Activated naive CD4-positive, alpha-beta T cell treated with anti-CD3 and anti-CD28 coated beads, Interleukin-2, amount 10 ng/mL, durations not matched to agents 7 days and 5 days (primary cell): ENCODE data around the gene STX17.
"Not testable (repeated sequence)": the region's sequence is repeated elsewhere in the genome, so short reads cannot be mapped to it uniquely, and the experiment has no call there.

Experiments used
- CTCF ChIA-PET: fragments of 350-600 bp; sonication (Branson Sonifier 250); formaldehyde crosslinking; loops from one replicate; lab custom pipeline; 2021; ENCODE audit warnings: antibody characterized with exemption; lab: Charles Lee
- DNase-seq: peaks from one replicate; pipeline ENCODE4 v3.0.0-alpha.2; 2020
- H3K27ac Mint-ChIP-seq: one replicate; pipeline ENCODE4 v1.8.0; 2021; ENCODE audit warnings: mild to moderate bottlenecking, moderate library complexity, mixed read lengths
- H3K27me3 Mint-ChIP-seq: one replicate; pipeline ENCODE4 v1.8.0; 2021; ENCODE audit warnings: mild to moderate bottlenecking, mixed read lengths
- H3K36me3 Mint-ChIP-seq: one replicate; pipeline ENCODE4 v1.8.0; 2021; ENCODE audit warnings: mixed read lengths
- H3K4me1 Mint-ChIP-seq: one replicate; pipeline ENCODE4 v1.8.0; 2021; ENCODE audit warnings: mixed read lengths
- H3K4me3 Mint-ChIP-seq: one replicate; pipeline ENCODE4 v1.8.0; 2021; ENCODE audit warnings: mild to moderate bottlenecking, moderate library complexity, mixed read lengths
- H3K9me3 Mint-ChIP-seq: one replicate; pipeline ENCODE4 v1.8.0; 2021; ENCODE audit warnings: mixed read lengths

STX17 gene

DNA sequence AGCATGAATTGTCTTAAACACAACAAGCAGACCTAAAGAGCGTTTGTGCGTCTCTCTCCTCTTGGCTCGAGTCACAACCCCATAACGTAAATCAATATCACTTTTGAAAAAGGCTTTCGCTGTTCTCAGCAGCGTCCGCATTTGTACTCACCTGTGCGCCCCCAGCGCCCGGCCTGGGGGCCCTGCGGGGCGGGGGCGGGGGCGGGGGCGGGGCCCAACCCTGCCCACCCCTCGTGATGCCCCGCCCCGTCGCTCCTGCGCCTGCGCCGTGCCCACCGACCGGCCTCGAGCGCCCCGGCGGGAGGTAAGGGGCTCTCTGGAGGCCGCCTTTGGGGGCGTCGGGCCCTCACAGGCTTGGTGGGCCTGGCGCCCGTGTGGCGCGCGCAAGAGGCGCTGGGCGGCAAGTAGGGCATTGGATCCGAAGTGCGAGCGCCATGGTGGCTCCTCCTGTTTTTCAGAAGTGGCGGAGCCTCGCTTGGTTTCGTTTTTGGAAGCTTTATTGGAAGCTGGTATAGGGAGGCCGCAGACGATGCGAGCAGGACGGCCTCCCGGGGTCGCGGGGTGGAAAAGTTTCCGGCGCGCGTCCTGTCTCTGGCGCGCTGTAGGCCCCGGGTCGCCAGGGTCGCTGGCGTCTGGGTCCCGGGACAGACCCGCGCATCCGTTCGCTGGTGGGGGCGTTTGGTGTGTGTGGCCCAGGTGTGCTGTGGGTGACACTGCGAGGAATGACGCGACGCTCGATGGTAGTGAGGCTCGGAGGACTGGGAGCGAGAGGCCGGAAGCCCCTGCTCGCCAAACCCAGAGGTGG lies at the start of gene STX17:
TSS of gene STX17 (plus strand) at position 252 of the 805 bp plus-strand sequence. CDS start 8,586 bp downstream, outside the sequence.
- peak; percentile 79 for DNase-seq
- Mint-ChIP-seq H3K36me3 (peaks cover 7% of the 10 kb centered on the region), H3K27ac (peak within 1 kb of the TSS; percentile 98), H3K9me3 (no peaks in the 10 kb centered on the region), H3K27me3 (peaks cover 20% of the 10 kb centered on the region), H3K4me1 (peaks cover 23% of the 10 kb centered on the region), H3K4me3 (peak within 1 kb of the TSS; percentile 95)
- CTCF ChIA-PET, result interaction anchor here (0.6 to 2.5 kb wide), 3 partner anchors 81 to 600 kb away, joined by 3 to 16 read pairs (median 9); no protein-coding TSS in a partner anchor

DNA sequence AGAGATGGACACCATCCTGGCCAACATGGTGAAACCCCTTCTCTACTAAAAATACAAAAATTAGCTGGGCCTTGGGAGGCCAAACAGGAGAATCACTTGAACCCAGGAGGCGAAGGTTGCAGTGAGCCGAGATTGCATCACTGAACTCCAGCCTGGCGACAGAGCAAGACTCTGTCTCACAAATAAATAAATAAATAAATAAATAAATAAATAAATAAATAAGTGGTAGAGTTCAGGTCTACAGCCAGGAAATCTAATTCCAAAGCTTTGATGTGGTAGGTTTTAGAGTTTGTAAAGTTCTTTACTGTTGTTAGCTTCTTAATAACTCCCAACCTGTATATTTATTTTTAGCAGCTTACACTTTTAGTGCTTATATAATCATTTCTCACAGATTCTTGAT lies 48.9 kb upstream of the STX17 start:
- DNase-seq, CTCF ChIA-PET, H3K36me3 Mint-ChIP-seq, H3K4me3 Mint-ChIP-seq, H3K27ac Mint-ChIP-seq, H3K27me3 Mint-ChIP-seq, H3K4me1 Mint-ChIP-seq, H3K9me3 Mint-ChIP-seq: not testable (repeated sequence)

DNA sequence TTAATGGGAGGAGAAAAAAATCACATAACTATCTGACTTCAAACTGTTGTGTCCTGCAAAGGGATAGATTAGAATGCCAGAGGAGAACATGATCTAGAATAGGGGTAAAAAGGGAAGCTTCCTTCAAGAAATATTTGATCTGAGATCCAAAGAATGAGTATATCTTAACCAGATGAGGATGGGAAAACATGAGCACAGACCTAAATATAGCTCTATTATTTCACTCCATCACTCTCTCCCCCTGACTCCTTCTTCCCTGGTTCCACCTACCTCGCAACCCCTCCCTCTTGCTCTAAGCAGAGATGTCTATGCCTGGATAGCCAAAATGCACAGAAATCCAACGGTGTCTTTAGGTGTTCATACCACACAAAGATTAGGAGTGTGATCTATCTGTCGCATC lies 48.4 kb upstream of the STX17 start:
- peaks cover 4% of the 10 kb centered on the region for H3K27me3 Mint-ChIP-seq
- CTCF ChIA-PET, result no interaction called here
- no peak overlapping the region for H3K27ac Mint-ChIP-seq

DNA sequence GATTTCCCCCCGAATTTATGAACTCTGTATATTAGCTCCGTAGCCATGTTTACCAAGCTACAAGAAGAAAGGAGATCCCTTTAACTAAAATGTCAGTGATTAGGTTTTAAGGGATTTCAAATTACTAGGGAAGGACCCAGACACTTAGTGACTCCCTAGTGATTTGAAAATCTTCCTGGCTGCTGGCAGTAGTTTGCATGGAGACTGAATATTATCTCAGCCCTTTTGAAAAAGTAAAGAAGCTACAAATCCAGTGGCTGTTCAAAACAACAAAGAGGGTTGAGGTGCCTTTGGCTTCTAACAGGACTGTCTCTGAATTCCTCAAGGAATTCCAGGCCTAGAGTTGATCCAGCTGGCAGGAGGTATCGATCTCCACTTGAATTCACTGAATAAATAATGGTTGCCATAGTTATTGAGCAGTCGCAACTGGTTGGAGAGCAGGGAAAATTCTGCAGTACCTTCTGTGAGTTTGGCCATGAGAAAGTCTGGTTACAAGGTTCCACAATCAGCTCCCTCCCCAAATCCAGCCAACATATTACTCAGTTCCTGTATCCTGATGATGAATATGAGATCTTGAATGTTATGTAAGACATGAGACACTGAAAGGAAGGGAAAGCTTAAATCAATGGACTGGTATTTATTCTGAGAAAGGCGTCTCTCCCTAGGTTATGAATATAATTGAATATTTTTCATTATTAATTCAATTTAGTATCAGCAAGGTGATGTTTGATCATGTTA lies 47.0 kb upstream of the STX17 start:
- CTCF ChIA-PET, result no interaction called here
- Mint-ChIP-seq H3K36me3 (peaks cover 3% of the 10 kb centered on the region), H3K4me1 (no peaks in the 10 kb centered on the region), H3K27ac (no peak overlapping the region), H3K27me3 (peaks cover 6% of the 10 kb centered on the region), H3K4me3 (no peak overlapping the region), H3K9me3 (peaks cover 1% of the 10 kb centered on the region)
- DNase-seq, result no peak

More for the DNA sequence above, 48.4 kb upstream of the STX17 start:
- Mint-ChIP-seq H3K9me3 (peaks cover 1% of the 10 kb centered on the region), H3K4me1 (peaks cover under 1% of the 10 kb centered on the region), H3K36me3 (peaks cover 3% of the 10 kb centered on the region), H3K4me3 (no peak overlapping the region)
- no peak for DNase-seq

DNA sequence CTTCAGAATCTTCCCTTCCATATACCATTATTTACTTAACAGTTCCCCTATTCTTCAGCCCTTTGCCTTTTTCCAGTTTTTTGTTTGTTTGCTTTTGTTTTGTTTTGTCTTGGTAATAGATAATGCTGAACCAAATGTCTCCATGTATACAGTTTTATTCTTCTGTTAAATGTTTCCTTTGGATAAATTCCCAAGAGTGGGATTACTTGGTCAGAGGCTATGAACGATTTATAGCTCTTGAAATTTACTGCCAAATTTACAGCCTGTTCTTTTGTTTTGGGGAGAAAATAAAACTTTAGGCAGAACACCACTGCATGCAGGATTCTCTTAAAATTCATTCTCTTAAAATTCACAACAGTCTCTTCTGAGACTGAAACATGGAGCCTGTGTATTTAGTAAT lies 46.2 kb upstream of the STX17 start:
- Mint-ChIP-seq H3K27me3 (peaks cover 6% of the 10 kb centered on the region), H3K4me3 (no peak overlapping the region), H3K9me3 (no peaks in the 10 kb centered on the region), H3K36me3 (no peaks in the 10 kb centered on the region), H3K4me1 (no peaks in the 10 kb centered on the region), H3K27ac (no peak overlapping the region)
- no peak for DNase-seq
- CTCF ChIA-PET, result no interaction called here

DNA sequence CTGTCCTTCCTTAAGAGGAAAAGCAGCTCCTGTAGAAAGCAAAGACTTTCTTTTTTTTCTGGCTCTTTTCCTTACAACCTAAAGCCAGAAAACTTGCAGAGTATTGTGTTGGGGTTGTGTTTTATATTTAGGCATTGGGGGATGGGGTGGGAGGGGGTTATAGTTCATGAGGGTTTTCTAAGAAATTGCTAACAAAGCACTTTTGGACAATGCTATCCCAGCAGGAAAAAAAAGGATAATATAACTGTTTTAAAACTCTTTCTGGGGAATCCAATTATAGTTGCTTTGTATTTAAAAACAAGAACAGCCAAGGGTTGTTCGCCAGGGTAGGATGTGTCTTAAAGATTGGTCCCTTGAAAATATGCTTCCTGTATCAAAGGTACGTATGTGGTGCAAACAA lies 42.5 kb upstream of the STX17 start:
- CTCF ChIA-PET, result no interaction called here
- H3K36me3 Mint-ChIP-seq, result no peaks in the 10 kb centered on the region
- H3K4me1 Mint-ChIP-seq, result peaks cover 19% of the 10 kb centered on the region
- H3K9me3 Mint-ChIP-seq, result no peaks in the 10 kb centered on the region
- peaks cover 3% of the 10 kb centered on the region for H3K27me3 Mint-ChIP-seq
- no peak overlapping the region for H3K27ac Mint-ChIP-seq
- no peak for DNase-seq
- H3K4me3 Mint-ChIP-seq, result no peak overlapping the region

DNA sequence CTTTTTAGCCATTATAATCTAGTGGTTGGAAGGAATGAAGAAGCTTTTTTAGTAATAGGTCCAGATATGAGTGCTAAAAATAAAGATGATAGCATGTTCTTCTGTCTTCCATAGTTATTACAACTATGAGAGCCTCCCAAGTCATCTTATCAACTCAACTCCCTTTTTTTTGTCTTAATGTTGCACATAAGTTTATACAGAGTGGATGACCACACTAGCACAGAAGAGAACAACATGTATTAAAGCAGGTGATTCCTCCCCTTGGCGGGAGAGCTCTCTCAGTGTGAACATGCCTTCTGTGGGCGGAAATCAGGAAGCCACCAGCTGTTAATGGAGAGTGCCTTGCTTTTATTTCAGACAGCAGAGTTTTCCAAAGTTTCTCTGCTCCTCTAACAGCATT lies 40.1 kb upstream of the STX17 start:
- peaks cover 24% of the 10 kb centered on the region for H3K4me1 Mint-ChIP-seq
- peaks cover 9% of the 10 kb centered on the region for H3K27me3 Mint-ChIP-seq
- no peak for DNase-seq
- H3K27ac Mint-ChIP-seq, result no peak overlapping the region
- H3K9me3 Mint-ChIP-seq, result no peaks in the 10 kb centered on the region
- no peak overlapping the region for H3K4me3 Mint-ChIP-seq
- CTCF ChIA-PET, result interaction anchor here (2.2 kb wide), 1 partner anchor 11 kb away, joined by 7 read pairs; no protein-coding TSS in a partner anchor
- H3K36me3 Mint-ChIP-seq, result no peaks in the 10 kb centered on the region

DNA sequence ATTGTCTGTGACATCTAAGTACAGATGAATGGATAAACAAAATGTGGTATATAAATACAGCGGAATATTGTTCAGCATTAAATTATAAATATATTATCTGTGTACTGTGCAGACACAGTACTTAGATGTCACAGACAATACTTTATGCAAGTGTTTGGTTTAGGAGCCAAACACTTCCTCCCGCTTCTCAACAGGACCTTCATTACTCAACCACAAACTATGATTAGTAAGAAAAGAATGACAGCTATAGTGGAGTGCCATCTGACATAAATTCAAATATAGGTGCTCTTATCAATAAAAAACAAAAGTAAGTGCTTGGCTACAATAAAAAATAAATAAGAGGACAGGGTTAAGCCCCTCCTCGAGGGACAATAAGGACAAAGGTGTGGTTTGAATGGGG lies 38.9 kb upstream of the STX17 start:
- Mint-ChIP-seq H3K27me3 (peaks cover 9% of the 10 kb centered on the region), H3K27ac (no peak overlapping the region), H3K9me3 (no peaks in the 10 kb centered on the region), H3K4me1 (peaks cover 24% of the 10 kb centered on the region), H3K4me3 (no peak overlapping the region), H3K36me3 (no peaks in the 10 kb centered on the region)
- DNase-seq, result no peak
- CTCF ChIA-PET, result no interaction called here

DNA sequence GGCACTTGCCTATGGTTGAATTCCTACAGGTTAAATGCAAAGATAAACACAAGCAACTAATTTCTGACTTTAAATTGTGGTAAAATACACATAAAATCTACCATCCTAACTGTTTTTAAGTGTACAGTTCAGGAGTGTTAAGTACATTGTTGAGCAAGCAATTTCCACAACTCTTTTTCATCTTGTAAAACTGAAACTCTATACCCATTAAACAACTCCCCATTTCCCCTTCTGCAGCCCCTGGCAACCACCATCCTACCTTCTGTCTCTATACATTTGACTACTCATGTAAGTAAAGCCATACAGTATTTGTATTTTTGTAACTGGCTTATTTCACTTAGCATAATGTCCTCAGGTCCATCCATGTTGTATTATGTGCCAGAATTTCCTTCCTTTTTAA lies 38.5 kb upstream of the STX17 start:
- Mint-ChIP-seq H3K27ac (no peak overlapping the region), H3K4me1 (peaks cover 24% of the 10 kb centered on the region)
- CTCF ChIA-PET, result no interaction called here

DNA sequence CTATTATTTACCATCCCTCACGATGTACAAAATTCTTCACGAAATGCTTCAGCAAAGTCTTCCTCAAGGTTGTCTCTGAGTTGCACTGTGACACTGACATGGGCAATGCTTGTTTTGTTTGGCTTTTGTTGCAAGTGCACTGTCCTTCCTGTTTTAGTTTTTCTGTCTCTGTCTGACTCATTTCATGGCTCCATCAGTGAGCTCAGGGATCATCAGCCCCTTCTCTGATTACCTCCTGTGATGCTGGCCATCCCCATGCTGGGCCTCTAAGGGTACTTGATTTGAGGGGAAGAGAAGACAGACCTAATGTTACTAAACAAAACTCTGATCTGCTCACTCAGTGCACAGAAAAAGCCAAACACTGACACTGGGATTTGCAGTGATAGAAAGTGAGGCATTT lies 37.6 kb upstream of the STX17 start:
- Mint-ChIP-seq H3K27me3 (peaks cover 7% of the 10 kb centered on the region), H3K36me3 (no peaks in the 10 kb centered on the region), H3K4me1 (peaks cover 24% of the 10 kb centered on the region), H3K27ac (no peak overlapping the region), H3K9me3 (no peaks in the 10 kb centered on the region), H3K4me3 (no peak overlapping the region)
- DNase-seq, result no peak
- CTCF ChIA-PET, result interaction anchor here (1.8 kb wide), 1 partner anchor 44 kb away, joined by 11 read pairs; no protein-coding TSS in a partner anchor

More for the DNA sequence above, 38.5 kb upstream of the STX17 start:
- H3K36me3 Mint-ChIP-seq, result no peaks in the 10 kb centered on the region
- no peak overlapping the region for H3K4me3 Mint-ChIP-seq
- no peak for DNase-seq
- no peaks in the 10 kb centered on the region for H3K9me3 Mint-ChIP-seq
- peaks cover 9% of the 10 kb centered on the region for H3K27me3 Mint-ChIP-seq

DNA sequence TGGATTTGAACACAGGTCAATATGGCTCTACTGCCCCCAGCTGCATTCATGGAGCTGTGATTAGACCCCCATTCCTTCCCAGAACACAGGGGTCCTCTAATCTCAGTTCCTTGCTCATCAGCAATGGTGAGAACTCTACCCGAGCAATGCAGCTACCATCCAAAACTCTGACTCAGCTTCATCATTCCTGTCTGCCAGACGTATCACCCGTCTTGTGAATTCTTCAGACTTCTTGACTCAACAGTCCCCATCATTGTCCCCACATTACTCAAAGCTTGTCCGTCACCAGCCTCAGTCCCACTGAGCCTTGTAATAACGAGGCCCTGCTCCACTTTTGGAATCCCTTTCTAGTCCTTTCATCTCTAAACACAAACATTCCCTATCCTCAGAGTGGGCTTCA lies 36.3 kb upstream of the STX17 start:
- Mint-ChIP-seq H3K4me3 (no peak overlapping the region), H3K9me3 (no peaks in the 10 kb centered on the region), H3K27ac (no peak overlapping the region), H3K36me3 (no peaks in the 10 kb centered on the region), H3K4me1 (peaks cover 24% of the 10 kb centered on the region), H3K27me3 (peaks cover 7% of the 10 kb centered on the region)
- CTCF ChIA-PET, result interaction anchor here (1.8 to 2.4 kb wide), 2 partner anchors 18 to 45 kb away, joined by 5 to 11 read pairs; no protein-coding TSS in a partner anchor
- no peak for DNase-seq

DNA sequence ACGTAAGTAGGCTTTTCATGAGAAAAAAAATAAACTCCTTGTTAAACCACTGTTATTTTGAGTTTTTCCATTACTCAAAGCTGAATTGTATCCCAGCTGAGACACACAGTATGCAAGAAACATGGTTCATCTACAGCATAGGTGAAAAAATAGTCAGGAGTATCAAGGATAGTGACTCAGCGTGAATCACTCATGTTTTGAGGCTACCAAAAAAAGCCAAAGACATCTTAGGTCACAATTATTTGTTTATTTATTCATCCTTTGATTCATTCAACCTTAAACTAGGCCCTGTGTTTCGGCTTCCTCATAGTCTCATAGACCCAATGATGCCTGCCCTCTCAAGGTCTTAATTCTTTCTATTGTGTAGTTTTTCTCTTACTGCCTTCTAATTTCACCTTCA lies 32.9 kb upstream of the STX17 start:
- Mint-ChIP-seq H3K4me3 (no peak overlapping the region), H3K4me1 (peaks cover 9% of the 10 kb centered on the region), H3K9me3 (no peaks in the 10 kb centered on the region), H3K27ac (no peak overlapping the region), H3K36me3 (no peaks in the 10 kb centered on the region), H3K27me3 (peaks cover 19% of the 10 kb centered on the region)
- no peak for DNase-seq
- CTCF ChIA-PET, result no interaction called here

DNA sequence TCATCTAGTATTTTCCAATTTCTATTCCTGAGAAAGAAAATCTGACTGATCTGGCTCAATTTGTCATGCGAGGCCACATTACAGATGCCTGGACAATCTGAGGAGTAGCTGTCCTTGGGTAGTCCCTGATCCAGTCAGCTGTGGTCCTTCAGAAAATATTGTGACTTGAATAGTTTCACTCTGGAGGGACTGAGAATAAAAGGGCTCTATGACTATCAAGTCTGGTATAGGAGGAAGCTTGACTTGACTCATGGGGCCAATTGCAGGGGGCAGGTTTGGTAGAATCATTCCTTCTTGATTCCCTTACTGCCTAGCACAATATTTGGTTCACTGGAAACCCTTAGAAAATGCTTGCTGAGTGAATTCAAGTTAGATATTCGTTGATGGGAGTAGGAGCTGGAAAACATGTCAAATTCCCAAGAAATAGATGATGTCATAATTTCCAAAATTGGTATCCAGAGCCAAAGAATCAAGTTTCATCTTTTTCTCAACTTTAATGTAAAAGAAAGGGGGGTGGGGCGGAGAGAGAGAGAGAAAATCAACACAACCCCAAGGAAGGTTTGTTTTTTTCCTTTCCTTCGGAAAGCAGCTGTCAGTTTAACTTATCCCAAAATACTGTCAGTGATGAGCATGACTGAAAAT lies 32.4 kb upstream of the STX17 start:
- peaks cover 4% of the 10 kb centered on the region for H3K4me1 Mint-ChIP-seq
- H3K27me3 Mint-ChIP-seq, result peaks cover 19% of the 10 kb centered on the region
- CTCF ChIA-PET, result no interaction called here
- no peaks in the 10 kb centered on the region for H3K36me3 Mint-ChIP-seq
- H3K27ac Mint-ChIP-seq, result no peak overlapping the region
- H3K4me3 Mint-ChIP-seq, result no peak overlapping the region
- no peak for DNase-seq
- no peaks in the 10 kb centered on the region for H3K9me3 Mint-ChIP-seq

DNA sequence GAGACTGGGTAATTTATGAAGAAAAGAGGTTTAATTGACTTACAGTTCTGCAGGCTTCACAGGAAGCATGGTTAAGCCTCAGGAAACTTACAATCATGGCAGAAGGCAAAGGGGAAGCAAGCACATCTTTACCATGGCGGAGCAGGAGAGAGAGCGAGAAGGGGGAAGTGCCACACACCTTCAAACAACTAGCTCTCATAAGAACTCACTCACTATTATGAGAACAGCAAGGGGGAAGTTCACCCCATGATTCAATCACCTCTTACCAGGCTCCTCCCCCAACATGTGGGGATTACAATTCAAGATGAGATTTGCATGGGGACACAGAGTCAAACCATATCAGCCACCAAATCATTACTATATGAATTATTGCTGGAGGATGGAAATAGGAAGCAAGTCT lies 30.3 kb upstream of the STX17 start:
- CTCF ChIA-PET, result no interaction called here
- Mint-ChIP-seq H3K27ac (no peak overlapping the region), H3K36me3 (no peaks in the 10 kb centered on the region), H3K27me3 (peaks cover 17% of the 10 kb centered on the region), H3K4me3 (no peak overlapping the region), H3K9me3 (no peaks in the 10 kb centered on the region), H3K4me1 (no peaks in the 10 kb centered on the region)
- DNase-seq, result no peak
